Stimulated activated CD8-positive, alpha-beta memory T cell treated with anti-CD3 and anti-CD28 coated beads, Interleukin-7, amount 100 ng/mL, for 24 hours (primary cell): ENCODE results near the gene RTBDN.
A peak's percentile ranks its signal among the peaks of the same experiment; 100 is the strongest.

ENCODE experiments used
- DNase-seq: peaks from one replicate; pipeline ENCODE4 v3.0.0-alpha.2; 2020; ENCODE audit warnings: low read depth

Gene RTBDN

DNA sequence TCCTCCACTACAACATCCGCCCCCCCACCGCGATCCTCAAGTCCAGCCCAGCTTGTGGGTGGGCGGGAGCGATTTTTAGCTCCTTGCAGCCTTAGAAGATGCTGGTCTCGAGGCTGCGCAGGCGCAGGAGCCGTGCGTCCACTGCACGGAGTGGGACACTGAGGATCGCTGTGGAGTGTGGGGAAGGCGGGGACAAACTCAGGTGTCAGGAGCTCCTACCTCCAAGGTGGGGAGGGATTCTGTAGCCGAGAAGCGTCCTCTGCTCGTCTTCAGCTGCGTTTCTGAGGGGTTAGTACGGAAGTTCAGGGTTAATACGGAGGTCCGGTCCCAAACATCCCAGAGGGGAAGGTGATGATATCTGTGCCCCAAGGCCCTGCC lies at the start of gene RTBDN:
TSS of gene RTBDN (minus strand) at position 14 of the 378 bp plus-strand sequence. CDS start 4,600 bp downstream, outside the sequence.
- no peak for DNase-seq

DNA sequence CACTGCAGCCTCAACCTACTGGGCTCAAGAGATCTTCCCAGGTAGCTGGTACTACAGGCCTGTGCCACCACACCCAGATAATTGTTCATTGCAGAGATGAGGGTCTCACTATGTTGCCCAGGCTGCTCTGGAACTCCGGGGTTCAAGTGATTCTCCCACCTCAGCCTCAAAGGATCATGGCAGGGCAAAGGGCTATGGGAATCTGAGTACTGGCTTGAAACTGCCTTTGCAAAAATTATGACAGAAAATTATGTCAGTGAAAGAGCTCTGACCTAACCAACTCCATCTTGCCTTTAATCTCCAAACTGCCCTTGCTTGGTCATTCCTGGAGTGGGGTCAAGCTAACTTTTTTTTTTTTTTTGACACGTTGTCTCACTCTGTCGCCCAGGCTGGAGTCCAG lies 48.2 kb upstream of the RTBDN start:
- DNase-seq, result no peak

DNA sequence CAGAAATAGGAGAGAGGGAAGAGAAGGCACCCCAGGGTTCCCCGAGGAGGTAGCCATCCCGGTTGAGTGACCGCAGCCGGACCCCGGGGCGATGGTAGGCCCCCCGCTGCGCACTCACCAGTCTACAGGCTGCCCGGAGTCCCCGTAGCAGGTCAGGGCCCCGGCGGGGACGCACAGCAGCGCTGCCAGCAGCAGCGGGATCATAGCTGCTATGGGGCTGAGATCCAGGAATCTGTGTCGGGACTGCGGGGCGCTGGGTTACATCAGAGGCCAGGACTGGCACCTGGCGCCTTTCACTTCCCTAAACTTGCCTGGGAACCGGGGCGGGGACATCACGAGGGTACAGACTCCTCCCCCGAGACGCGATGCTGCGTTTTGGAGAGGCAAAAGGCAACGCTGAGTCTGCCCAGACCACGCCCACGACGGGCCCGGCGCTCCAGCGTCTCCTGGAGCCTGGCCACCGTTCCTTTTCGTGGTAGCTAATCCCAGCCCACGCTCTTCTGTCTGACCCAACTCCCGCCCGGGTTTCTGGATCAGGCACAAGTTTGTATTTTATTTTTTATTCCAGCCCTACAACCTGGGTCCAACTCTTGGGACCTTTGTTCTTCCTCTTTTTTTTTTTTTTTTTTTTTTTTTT lies 46.9 kb upstream of the RTBDN start, which contains the start of gene DNASE2:
TSS of gene DNASE2 (minus strand) at position 278 of the 637 bp plus-strand sequence. CDS start at position 204, 74 bp downstream.
- DNase-seq, result peak; percentile 78

DNA sequence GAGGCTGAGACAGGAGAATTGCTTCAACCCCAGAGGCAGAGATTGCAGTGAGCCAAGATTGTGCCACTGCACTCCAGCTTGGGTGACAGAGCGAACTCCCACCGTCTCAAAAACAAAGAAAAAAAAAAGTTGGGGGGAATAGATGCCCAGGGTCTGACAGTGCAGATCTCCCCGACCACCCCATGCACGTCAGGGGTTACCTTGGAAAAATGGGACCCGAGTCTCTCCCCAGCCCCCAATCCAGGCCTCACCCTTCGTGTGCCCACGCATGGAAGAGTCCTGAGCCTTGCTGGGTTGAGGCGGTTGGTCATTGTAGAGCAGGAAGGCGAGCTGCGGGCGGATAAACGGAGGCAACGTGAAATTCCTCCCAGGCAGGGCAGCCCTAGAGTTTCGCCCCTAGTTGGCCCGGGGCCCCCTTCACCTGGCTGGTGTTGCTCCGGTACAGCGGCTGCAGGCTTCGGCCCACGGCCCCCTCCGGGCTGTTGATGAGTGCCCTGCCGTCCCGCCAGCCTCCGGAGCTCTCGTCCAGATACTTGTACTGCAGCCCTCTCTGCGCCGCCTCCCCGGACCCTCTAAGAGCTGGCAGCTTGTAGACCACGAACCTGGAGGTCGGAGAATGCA lies 46.3 kb upstream of the RTBDN start:
- DNase-seq, result no peak

DNA sequence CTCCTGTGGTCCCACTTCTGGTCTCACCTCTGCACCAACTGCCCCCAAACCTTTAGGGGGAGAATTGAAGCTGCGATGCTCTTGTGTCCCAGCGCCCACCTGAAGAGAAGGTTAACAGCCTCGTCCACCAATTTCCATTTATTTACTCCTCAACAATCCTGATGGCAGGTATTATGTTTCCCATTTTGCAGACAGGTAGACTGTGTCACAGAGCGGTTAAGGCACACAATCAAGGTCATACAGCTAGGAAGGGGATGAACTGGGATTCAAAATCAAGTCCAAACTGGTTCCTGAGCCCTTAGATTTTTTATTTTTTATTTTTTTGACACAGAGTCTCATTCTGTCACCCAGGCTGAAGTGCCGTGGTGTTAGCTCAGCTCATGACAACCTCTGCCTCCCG lies 40.7 kb upstream of the RTBDN start:
- no peak for DNase-seq

DNA sequence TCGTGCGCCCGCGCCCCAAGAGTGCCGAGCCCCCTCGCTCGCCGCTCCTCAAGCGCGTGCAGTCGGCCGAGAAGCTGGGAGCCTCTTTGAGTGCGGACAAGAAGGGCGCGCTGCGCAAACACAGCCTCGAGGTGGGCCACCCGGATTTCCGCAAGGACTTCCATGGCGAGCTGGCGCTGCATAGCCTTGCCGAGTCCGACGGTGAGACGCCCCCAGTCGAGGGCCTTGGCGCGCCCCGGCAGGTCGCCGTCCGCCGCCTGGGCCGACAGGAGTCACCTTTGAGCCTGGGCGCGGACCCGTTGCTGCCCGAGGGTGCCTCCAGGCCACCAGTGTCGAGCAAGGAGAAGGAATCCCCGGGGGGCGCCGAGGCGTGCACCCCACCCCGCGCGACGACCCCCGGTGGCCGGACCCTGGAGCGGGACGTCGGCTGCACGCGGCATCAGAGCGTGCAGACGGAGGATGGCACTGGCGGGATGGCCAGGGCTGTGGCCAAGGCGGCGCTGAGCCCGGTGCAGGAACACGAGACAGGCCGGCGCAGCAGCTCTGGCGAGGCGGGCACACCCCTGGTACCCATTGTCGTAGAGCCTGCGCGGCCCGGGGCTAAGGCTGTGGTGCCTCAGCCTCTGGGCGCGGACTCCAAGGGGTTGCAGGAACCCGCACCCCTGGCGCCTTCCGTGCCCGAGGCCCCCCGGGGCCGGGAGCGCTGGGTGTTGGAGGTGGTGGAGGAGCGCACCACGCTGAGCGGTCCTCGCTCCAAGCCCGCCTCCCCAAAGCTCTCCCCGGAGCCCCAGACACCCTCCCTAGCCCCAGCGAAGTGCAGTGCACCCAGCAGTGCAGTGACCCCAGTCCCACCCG lies 39.7 kb upstream of the RTBDN start:
- no peak for DNase-seq

DNA sequence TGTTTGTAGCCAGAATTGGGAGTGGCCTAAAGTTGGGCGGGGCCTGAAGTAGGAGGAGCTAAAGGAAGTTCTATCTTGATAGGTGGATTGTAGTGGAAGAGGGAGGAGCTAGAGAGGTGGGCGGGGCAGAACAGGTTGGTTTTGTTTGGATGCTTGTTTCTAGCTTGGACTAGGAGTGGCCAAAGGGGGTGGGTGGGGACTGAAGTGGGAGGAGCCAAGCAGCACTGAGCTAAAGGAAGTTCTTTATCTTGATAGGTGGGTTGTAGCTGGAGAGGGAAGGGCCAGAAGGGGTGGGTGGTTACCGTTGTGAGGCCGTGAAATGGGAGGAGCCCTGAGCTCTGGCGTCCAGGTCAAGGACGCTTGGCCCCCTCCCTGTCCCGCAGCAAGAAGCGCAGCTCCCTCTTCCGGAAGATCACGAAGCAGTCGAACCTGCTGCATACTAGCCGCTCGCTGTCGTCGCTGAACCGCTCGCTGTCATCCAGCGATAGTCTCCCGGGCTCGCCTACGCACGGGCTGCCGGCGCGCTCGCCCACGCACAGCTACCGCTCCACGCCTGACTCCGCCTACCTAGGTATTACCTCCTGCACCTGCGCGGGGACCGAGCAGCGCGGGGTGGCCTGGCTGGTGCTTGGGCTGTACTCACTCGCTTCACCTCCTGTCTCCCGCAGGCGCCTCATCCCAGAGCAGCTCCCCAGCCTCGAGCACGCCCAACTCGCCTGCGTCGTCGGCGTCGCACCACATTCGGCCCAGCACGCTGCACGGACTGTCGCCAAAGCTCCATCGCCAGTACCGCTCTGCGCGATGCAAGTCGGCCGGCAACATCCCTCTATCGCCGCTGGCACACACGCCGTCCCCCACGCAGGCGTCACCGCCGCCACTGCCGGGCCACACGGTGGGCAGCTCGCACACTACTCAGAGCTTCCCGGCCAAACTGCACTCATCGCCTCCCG lies 38.8 kb upstream of the RTBDN start:
- DNase-seq, result no peak

DNA sequence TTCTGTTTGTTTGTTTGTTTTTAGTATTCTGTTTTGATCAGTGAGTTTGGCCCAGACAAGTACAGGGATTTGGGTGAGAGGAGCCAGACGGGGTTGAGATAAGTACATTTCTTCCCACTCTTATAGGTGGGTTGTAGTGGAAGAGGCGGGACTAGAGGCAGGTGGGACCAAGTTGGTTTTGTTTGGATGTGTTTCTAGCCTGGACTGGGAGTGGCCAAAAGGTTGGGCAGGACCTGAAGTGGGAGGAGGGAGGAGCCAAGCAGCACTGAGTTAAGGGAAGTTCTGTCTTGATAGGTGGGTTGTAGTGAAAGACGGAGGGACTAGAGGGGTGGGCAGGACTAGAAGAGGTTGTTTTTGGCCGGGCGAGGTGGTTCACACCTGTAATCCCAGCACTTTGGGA lies 37.9 kb upstream of the RTBDN start:
- DNase-seq, result no peak

DNA sequence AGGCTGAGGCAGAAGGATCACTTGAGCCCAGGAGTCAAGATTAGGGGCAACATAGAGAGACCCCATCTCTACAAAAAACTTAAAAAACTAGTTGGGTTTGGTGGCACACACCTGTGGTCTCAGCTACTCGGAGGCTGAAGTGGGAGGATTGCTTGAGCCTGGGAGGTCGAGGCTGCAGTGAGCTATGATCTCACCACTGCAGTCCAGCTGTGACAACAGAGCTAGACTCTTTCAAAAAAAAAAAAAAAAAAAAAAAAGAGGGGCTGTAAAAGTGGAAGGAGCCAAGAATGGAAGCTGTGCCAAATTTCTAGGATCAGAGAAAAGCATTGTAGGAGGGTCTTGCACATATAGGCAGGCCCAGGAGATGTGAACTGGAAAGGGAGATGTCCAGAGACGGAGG lies 37.3 kb upstream of the RTBDN start:
- DNase-seq, result no peak

DNA sequence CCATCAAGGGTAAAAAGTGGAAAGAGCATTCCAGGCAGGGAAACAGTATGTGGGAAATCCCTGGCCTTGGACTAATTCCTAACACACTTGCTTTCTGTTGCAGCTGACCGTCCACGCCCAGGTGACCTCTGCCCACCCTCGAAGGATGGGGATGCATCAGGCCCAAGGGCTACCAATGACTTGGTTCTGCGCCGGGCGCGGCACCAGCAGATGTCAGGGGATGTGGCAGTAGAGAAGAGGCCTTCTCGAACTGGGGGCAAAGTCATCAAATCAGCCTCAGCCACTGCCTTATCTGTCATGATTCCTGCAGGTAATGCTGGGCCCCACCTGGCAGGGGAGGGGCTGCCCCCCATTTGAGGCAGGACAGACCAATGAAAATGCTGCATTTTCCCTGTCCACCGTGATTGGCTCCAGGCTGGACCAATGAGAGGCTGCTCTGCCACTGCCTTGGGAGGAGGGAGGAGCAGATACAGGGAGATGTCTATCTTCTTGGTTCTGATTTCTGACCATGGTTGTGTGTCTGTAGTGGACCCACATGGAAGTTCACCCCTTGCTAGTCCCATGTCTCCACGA lies 34.2 kb upstream of the RTBDN start:
- no peak for DNase-seq

DNA sequence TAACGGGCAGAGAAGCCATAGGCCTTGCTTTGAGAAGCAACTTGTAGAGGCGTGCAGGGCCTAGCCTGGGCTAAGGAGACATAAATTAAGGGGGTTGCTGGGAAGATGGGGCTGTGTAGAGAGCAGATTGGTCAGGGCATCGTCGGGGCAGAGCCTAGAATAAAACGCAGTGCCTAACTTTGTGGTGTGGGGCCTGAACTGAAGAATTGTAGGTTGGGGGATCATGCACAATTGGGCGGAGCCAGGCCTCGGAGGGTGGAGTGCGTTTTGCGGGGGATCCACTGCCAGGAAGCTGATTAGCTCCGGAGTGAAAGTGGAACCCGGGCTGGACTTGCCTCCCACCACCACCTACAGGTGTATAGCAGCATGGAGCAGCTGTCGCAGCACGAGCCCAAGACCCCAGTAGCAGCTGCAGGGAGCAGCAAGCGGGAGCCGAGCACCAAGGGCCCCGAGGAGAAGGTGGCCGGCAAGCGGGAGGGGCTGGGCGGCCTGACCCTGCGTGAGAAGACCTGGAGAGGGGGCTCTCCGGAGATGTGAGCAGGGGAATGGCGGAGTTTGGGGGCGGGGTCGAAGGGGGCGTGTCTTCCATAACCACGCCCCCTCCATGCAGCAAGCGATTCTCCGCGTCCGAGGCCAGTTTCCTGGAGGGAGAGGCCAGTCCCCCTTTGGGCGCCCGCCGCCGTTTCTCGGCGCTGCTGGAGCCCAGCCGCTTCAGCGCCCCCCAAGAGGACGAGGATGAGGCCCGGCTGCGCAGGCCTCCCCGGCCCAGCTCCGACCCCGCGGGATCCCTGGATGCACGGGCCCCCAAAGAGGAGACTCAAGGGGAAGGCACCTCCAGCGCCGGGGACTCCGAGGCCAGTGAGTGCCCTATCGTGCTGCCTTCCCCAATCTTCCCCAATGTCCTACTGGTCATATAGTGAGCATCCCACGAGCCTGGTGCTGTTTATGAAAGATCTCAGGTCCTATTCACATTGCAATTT lies 33.0 kb upstream of the RTBDN start:
- no peak for DNase-seq

DNA sequence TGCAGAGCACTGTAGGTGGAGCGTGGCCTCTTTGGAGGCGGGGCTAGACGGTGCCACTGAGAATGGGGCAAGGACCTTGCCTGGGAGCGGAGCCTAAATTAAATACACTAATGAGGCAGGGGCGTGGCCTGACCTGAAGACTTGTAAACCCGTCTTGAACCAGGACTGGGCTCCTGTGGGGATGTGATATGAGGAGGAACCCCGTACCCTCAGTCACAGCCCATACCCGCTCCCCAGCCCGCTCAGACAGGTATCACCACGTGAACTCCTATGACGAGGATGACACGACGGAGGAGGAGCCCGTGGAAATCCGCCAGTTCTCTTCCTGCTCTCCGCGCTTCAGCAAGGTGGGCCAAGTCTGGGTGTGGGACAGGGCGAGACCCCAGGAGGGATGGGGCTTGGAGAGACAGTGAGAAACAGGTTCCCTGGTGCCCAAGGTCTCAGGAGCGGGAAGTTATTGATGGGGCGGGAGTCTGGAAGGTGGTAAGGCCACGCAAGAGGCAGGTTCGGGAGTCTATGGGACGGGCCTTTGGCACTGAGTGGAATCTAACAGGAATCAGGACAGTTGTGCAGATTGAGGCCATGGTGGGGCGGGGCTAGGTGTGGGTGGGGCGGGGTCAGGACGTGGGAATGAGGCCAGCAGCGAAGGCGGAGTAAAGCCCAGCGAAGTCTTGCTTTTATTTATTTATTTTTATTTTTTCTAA lies 32.2 kb upstream of the RTBDN start:
- no peak for DNase-seq

DNA sequence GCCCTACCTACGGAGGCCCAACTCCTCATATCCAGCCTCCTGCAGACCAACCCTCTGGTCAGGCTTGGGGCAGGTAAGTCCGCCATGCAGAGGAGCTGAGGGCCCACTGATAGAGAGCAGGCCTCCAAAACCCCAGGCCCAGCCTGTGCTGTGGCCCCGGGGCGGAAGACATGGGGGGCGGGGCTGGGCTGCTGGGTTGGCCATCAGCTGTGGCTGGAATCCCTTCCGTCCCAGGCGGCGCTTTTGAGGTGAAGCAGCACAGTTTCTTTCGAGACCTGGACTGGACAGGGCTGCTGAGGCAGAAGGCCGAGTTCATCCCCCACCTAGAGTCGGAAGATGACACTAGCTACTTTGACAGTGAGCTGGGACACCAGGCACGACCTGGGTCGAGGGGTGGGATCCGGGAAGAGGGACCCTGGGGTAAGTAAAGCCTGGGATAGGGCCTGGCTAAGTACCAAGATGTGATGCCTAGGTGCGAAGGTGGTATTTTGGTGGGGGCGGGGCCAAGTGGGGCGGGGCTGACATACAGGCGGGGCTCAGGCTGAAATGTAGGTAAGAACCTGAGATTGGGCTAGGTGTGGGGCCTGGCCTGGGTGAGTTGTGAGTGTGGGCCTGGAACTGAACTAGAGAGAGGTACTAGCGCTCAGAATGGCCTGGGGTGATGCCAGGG lies 31.5 kb upstream of the RTBDN start:
- no peak for DNase-seq

DNA sequence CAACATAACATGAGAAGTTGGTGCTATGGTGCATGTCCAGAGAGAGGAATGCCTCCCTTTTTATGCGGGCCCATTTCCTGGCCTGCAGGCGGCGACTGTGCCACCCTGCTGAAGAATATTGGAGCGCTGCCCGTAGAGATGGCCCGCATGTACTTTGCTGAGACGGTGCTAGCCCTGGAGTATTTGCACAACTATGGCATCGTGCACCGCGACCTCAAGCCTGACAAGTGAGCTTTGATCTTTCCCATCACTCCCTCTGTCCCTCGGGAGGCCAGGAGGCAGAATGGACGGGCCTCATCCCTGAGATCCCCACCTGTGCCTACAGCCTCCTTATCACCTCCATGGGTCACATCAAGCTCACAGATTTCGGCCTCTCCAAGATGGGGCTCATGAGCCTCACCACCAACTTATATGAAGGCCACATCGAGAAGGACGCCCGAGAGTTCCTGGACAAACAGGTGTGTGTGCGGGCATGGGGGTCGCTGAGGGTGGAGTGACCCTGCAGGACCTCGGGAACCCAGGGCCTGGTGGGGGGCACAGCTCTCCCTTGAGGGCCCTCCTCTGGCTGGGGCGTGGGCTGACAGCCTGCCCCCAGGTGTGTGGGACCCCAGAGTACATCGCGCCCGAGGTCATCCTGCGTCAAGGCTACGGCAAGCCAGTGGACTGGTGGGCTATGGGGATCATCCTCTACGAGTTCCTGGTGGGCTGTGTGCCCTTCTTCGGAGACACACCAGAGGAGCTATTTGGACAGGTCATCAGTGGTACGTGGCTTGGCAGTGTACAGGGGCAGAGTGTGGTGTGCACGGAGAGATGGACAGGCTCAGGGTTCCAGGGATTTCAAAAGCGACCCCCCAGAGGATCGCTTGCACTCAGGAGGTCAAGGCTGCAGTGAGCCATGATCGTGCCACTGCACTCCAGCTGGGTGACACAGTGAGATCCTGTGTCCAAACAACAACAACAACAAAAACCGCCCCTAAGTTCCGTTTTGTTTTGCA lies 30.6 kb upstream of the RTBDN start:
- no peak for DNase-seq

DNA sequence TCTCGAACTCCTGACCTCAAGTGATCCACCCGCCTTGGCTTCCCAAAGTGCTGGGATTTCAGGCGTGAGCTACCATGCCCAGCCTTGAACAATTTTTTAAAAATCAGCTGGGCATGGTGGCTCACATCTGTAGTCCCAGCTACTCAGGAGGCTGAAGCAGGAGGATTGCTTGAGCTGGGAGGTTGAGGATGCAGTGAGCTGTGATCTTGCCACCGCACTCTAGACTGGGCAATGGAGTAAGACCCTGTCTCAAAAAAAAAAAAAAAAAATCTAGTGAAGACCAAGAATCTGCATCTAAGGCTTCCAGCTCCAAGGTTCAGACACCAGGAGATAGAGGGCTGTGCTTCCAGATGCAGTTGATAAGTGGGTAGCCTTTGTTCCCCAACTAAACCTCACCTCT lies 29.8 kb upstream of the RTBDN start:
- no peak for DNase-seq

DNA sequence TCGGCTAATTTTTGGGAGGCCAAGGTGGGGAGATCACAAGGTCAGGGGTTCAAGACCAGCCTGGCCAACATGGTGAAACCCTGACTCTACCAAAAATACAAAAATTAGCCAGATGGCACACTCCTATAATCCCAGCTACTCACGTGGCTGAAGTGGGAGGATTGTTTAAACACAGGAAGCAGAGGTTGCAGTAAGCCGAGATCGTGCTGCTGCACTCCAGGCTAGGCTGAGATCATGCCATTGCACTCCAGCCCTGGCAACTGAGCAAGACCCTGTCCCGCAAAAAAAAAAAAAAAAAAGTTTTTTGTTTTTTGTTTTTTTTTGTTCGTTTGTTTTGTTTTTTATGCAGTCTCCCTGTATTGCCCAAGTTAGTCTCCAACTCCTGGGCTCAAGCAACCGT lies 25.2 kb upstream of the RTBDN start:
- DNase-seq, result no peak

DNA sequence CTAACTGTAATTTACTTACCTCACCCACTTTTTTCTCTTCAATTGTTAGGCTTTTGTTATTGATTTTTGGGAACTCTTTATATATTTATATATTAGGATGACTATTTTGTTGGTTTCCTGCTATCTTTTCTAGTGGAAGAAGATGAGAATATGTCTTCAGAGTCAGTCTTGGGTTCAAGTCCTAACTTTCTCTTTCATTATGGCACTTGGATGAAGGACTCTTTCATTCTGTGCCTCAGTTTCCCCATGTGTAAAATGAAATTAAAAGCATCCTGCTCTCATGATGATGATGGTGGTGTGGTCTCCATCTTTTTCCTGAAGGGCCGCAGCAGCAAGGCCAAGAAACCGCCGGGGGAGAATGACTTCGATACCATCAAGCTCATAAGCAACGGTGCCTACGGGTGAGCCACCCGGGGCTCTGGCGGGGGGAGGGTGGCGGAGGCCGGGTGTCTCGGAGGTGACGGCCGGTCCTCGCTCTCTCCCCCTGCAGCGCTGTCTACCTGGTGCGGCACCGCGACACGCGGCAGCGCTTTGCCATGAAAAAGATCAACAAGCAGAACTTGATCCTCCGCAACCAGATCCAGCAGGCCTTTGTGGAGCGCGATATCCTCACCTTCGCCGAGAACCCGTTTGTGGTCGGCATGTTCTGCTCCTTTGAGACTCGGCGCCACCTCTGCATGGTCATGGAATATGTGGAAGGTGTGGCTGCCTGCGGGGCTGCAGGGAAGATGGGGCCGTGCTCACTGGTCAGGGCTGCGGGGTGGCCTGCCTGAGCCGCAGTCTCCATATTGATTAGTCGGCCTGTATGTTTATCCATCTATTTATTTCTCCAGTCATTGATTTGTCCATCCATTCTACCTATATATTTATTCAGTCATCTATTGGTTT lies 23.9 kb upstream of the RTBDN start:
- no peak for DNase-seq
